Lower leg skin (tissue), 3 donors: Measurements from ENCODE around the gene ZFYVE27.

Experiments
- POLR2A ChIP-seq, 2 donors: fragments of 450-650 bp; IDR thresholded peaks; one replicate each; pipeline ENCODE4 v1.6.1; 2016 to 2017; ENCODE audit warnings: antibody characterized with exemption in 2 of 2, mild to moderate bottlenecking in 1 of 2, moderate library complexity in 1 of 2
- TF ChIP-seq, protein P1 (sequence below), 3 donors: fragments of 450-650 bp; IDR thresholded peaks; one replicate each; pipeline ENCODE4 v1.5.1; 2016; ENCODE audit warnings: antibody characterized with exemption in 3 of 3, mild to moderate bottlenecking in 3 of 3, moderate library complexity in 2 of 3

DNA sequence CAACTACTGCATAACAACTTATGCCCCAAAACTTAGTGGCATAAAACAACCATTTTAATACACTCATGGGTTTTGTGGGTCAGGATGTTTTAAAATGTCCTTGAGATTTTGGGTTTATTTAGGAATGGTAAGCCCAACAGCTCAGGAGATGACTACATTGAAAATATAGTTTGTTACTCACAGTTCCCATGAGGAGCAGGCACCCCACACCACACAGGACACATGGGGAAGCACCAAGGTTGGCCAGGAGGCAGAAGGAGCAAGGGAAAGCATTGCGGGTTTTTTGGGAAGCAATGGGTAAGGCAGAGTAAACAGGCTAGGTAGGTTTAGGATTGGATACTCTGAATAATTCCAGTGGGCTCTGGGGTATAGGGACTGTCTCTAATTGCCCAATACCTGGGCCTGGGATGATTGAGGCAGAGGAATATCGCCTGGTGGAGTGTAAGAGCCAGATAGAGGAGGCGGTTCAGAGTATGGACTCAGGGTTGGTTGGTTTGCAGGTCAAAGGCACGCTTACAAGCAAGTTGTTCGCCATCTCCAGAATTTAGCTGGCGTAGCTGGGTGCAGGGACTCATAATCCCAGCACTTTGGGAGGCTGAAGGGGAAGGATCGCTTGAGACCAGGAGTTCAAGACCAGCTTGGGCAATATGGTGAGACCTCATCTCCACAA, 33.4 kb upstream of the ZFYVE27 start:
- TF ChIP-seq, protein P1, sequence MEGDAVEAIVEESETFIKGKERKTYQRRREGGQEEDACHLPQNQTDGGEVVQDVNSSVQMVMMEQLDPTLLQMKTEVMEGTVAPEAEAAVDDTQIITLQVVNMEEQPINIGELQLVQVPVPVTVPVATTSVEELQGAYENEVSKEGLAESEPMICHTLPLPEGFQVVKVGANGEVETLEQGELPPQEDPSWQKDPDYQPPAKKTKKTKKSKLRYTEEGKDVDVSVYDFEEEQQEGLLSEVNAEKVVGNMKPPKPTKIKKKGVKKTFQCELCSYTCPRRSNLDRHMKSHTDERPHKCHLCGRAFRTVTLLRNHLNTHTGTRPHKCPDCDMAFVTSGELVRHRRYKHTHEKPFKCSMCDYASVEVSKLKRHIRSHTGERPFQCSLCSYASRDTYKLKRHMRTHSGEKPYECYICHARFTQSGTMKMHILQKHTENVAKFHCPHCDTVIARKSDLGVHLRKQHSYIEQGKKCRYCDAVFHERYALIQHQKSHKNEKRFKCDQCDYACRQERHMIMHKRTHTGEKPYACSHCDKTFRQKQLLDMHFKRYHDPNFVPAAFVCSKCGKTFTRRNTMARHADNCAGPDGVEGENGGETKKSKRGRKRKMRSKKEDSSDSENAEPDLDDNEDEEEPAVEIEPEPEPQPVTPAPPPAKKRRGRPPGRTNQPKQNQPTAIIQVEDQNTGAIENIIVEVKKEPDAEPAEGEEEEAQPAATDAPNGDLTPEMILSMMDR (IDR thresholded peaks at IDR 0.05) = no peak
- TF ChIP-seq POLR2A (IDR thresholded peaks at IDR 0.05) = no peak
